WTC11 (cell line): ENCODE data around the gene USP20. TPM values are rescaled to one million over a fixed set of nuclear protein-coding genes. Genes with fewer than 3 reads are reported as not detected.
"Not testable (repeated sequence)": the region's sequence is repeated elsewhere in the genome, so short reads cannot be mapped to it uniquely, and the experiment has no call there.

ENCODE experiments used
- ATAC-seq: fragments of 200-7000 bp; cut with Tn5 transposase; 2 replicates; pipeline ENCODE4 v1.10.0; 2021; ENCODE audit warnings: mild to moderate bottlenecking, moderate library complexity
- CTCF ChIA-PET: fragments of 300-600 bp; sonication (Branson Sonifier 250); formaldehyde crosslinking; loops from one replicate; lab custom pipeline; 2021; ENCODE audit warnings: antibody characterized with exemption; lab: Charles Lee
- POLR2A ChIA-PET: fragments of 350-600 bp; sonication (Branson Sonifier 250); formaldehyde crosslinking; loops from one replicate; lab custom pipeline; 2021; ENCODE audit warnings: antibody characterized with exemption; lab: Charles Lee
- DNase-seq: peaks from one replicate; pipeline ENCODE4 v3.0.0; 2021; ENCODE audit warnings: low spot score
- H3K27ac Mint-ChIP-seq: 2 replicates; pipeline ENCODE4 v1.8.0; 2021; ENCODE audit warnings: mixed read lengths
- H3K27me3 Mint-ChIP-seq: 2 replicates; pipeline ENCODE4 v1.8.0; 2021; ENCODE audit warnings: low read depth, mild to moderate bottlenecking, moderate library complexity, mixed read lengths
- H3K36me3 Mint-ChIP-seq: 2 replicates; pipeline ENCODE4 v1.8.0; 2021; ENCODE audit warnings: mixed read lengths
- H3K4me1 Mint-ChIP-seq: 2 replicates; pipeline ENCODE4 v1.8.0; 2022; ENCODE audit warnings: mixed read lengths
- H3K4me3 Mint-ChIP-seq: 2 replicates; pipeline ENCODE4 v1.8.0; 2021; ENCODE audit warnings: mild to moderate bottlenecking, moderate library complexity, mixed read lengths
- H3K9me3 Mint-ChIP-seq: 2 replicates; pipeline ENCODE4 v1.8.0; 2021; ENCODE audit warnings: mixed read lengths
- ETV6 ChIP-seq: sonication (generic); formaldehyde crosslinking; IDR thresholded peaks from 2 replicates; pipeline ENCODE4 v1.8.1; 2022; ENCODE audit warnings: mild to moderate bottlenecking, missing genetic modification reagents
- FOXJ3 ChIP-seq: sonication (generic); formaldehyde crosslinking; IDR thresholded peaks from 2 replicates; pipeline ENCODE4 v1.9.0; 2021; ENCODE audit warnings: missing genetic modification reagents, mild to moderate bottlenecking, borderline replicate concordance
- FOXP1 ChIP-seq: sonication (generic); formaldehyde crosslinking; IDR thresholded peaks from 2 replicates; pipeline ENCODE4 v1.8.0; 2022; ENCODE audit warnings: missing genetic modification reagents, mild to moderate bottlenecking, moderate library complexity, borderline replicate concordance
- GTF2I ChIP-seq: fragments of 250-450 bp; sonication (Bioruptor Pico); conservative IDR thresholded peaks from 2 replicates; pipeline ENCODE4 v1.4.0; 2021; ENCODE audit warnings: mild to moderate bottlenecking
- NR1H2 ChIP-seq: sonication (generic); formaldehyde crosslinking; IDR thresholded peaks from 2 replicates; pipeline ENCODE4 v1.9.0; 2021; ENCODE audit warnings: mild to moderate bottlenecking, moderate library complexity, missing genetic modification reagents
- PREB ChIP-seq: sonication (generic); formaldehyde crosslinking; IDR thresholded peaks from 2 replicates; pipeline ENCODE4 v1.8.1; 2022; ENCODE audit warnings: mild to moderate bottlenecking, missing genetic modification reagents, moderate library complexity, borderline replicate concordance
- SMAD3 ChIP-seq: sonication (generic); formaldehyde crosslinking; IDR thresholded peaks from 2 replicates; pipeline ENCODE4 v1.8.0; 2022; ENCODE audit warnings: missing genetic modification reagents, mild to moderate bottlenecking, borderline replicate concordance
- ZNF121 ChIP-seq: sonication (generic); formaldehyde crosslinking; IDR thresholded peaks from 2 replicates; pipeline ENCODE4 v1.8.0; 2023; ENCODE audit warnings: missing genetic modification reagents
- ZNF219 ChIP-seq: sonication (generic); formaldehyde crosslinking; IDR thresholded peaks from 2 replicates; pipeline ENCODE4 v1.8.0; 2023; ENCODE audit warnings: missing genetic modification reagents, mild to moderate bottlenecking, borderline replicate concordance
- ZNF317 ChIP-seq: sonication (generic); formaldehyde crosslinking; IDR thresholded peaks from 2 replicates; pipeline ENCODE4 v1.8.1; 2023; ENCODE audit warnings: low read depth, mild to moderate bottlenecking, moderate library complexity, missing genetic modification reagents, borderline replicate concordance
- ZNF416 ChIP-seq: fragments of 250-450 bp; sonication (Bioruptor Pico); IDR thresholded peaks from 2 replicates; pipeline ENCODE4 v1.9.0; 2021; ENCODE audit warnings: mild to moderate bottlenecking, inconsistent platforms
- total RNA-seq: library from RNA; stranded (reverse); gene quantifications from 3 replicates; pipeline ENCODE4 v1.2.3, GENCODE V29; 2021
- TF ChIP-seq, protein P1 (sequence below): sonication (generic); formaldehyde crosslinking; IDR thresholded peaks from 2 replicates; pipeline ENCODE4 v1.8.1; 2023; ENCODE audit warnings: mild to moderate bottlenecking, missing genetic modification reagents, borderline replicate concordance
- TF ChIP-seq, protein P2 (sequence below): sonication (generic); formaldehyde crosslinking; IDR thresholded peaks from 2 replicates; pipeline ENCODE4 v1.8.0; 2023; ENCODE audit warnings: mild to moderate bottlenecking, missing genetic modification reagents
- TF ChIP-seq, protein P3 (sequence below): fragments of 250-450 bp; sonication (Bioruptor Pico); IDR thresholded peaks from 2 replicates; pipeline ENCODE4 v1.9.0; 2021; ENCODE audit warnings: mild to moderate bottlenecking
- TF ChIP-seq, protein P4 (sequence below): sonication (generic); formaldehyde crosslinking; IDR thresholded peaks from 2 replicates; pipeline ENCODE4 v1.8.1; 2022; ENCODE audit warnings: low read depth, missing genetic modification reagents, borderline replicate concordance

USP20 gene
- total RNA-seq, 1 experiment from 2014 or later, result 29.3 TPM

DNA sequence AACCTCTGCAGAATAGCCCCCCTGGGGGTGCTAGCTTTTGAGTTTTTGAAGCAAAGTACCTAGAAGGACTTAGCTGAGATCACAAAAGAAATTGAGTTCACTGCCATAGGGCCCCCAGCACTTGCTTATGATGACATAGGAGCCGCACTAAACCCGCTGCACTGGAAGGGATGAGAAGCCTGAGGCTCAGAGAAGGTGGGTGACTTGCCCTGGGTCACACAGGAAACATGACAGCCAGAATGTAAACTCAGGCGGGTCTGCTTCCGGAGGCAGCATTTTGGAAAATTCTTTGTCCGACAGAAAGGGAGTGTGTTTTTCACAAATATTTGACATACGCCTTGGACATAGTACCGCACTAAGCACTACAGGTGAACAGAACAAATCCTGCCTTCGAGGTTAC is 40.7 kb upstream of the USP20 start (continued):
- TF ChIP-seq GTF2I (CRISPR knock-in tag) (no peak), SMAD3 (CRISPR knock-in tag) (no peak), FOXJ3 (CRISPR knock-in tag) (no peak), ZNF317 (no peak), ZNF416 (CRISPR knock-in tag) (no peak)
- TF ChIP-seq, protein P1, sequence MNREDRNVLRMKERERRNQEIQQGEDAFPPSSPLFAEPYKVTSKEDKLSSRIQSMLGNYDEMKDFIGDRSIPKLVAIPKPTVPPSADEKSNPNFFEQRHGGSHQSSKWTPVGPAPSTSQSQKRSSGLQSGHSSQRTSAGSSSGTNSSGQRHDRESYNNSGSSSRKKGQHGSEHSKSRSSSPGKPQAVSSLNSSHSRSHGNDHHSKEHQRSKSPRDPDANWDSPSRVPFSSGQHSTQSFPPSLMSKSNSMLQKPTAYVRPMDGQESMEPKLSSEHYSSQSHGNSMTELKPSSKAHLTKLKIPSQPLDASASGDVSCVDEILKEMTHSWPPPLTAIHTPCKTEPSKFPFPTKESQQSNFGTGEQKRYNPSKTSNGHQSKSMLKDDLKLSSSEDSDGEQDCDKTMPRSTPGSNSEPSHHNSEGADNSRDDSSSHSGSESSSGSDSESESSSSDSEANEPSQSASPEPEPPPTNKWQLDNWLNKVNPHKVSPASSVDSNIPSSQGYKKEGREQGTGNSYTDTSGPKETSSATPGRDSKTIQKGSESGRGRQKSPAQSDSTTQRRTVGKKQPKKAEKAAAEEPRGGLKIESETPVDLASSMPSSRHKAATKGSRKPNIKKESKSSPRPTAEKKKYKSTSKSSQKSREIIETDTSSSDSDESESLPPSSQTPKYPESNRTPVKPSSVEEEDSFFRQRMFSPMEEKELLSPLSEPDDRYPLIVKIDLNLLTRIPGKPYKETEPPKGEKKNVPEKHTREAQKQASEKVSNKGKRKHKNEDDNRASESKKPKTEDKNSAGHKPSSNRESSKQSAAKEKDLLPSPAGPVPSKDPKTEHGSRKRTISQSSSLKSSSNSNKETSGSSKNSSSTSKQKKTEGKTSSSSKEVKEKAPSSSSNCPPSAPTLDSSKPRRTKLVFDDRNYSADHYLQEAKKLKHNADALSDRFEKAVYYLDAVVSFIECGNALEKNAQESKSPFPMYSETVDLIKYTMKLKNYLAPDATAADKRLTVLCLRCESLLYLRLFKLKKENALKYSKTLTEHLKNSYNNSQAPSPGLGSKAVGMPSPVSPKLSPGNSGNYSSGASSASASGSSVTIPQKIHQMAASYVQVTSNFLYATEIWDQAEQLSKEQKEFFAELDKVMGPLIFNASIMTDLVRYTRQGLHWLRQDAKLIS (CRISPR knock-in tag), result no peak
- TF ChIP-seq, protein P2, sequence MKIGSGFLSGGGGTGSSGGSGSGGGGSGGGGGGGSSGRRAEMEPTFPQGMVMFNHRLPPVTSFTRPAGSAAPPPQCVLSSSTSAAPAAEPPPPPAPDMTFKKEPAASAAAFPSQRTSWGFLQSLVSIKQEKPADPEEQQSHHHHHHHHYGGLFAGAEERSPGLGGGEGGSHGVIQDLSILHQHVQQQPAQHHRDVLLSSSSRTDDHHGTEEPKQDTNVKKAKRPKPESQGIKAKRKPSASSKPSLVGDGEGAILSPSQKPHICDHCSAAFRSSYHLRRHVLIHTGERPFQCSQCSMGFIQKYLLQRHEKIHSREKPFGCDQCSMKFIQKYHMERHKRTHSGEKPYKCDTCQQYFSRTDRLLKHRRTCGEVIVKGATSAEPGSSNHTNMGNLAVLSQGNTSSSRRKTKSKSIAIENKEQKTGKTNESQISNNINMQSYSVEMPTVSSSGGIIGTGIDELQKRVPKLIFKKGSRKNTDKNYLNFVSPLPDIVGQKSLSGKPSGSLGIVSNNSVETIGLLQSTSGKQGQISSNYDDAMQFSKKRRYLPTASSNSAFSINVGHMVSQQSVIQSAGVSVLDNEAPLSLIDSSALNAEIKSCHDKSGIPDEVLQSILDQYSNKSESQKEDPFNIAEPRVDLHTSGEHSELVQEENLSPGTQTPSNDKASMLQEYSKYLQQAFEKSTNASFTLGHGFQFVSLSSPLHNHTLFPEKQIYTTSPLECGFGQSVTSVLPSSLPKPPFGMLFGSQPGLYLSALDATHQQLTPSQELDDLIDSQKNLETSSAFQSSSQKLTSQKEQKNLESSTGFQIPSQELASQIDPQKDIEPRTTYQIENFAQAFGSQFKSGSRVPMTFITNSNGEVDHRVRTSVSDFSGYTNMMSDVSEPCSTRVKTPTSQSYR (CRISPR knock-in tag), result no peak
- TF ChIP-seq, protein P3, sequence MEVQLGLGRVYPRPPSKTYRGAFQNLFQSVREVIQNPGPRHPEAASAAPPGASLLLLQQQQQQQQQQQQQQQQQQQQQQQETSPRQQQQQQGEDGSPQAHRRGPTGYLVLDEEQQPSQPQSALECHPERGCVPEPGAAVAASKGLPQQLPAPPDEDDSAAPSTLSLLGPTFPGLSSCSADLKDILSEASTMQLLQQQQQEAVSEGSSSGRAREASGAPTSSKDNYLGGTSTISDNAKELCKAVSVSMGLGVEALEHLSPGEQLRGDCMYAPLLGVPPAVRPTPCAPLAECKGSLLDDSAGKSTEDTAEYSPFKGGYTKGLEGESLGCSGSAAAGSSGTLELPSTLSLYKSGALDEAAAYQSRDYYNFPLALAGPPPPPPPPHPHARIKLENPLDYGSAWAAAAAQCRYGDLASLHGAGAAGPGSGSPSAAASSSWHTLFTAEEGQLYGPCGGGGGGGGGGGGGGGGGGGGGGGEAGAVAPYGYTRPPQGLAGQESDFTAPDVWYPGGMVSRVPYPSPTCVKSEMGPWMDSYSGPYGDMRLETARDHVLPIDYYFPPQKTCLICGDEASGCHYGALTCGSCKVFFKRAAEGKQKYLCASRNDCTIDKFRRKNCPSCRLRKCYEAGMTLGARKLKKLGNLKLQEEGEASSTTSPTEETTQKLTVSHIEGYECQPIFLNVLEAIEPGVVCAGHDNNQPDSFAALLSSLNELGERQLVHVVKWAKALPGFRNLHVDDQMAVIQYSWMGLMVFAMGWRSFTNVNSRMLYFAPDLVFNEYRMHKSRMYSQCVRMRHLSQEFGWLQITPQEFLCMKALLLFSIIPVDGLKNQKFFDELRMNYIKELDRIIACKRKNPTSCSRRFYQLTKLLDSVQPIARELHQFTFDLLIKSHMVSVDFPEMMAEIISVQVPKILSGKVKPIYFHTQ (CRISPR knock-in tag), result no peak

DNA sequence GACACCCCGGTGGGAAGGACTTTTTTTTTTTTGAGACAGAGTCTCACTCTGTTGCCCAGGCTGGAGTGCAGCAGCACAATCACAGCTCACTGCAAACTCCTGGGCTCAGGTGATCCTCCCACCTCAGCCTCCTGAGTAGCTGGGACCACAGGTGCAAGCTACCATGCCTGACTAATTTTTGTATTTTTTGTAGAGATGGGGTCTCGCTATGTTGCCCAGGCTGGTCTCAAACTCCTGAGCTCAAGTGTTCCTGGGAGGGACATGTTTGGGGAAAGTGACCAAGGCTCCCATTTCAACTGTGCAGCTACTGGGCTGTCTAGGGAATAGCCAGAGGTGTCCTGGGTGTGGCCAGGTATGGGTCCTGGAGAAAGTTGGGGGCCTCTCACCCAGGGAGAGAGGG is 39.2 kb upstream of the USP20 start:
- H3K4me1 Mint-ChIP-seq, H3K4me3 Mint-ChIP-seq, POLR2A ChIA-PET, H3K36me3 Mint-ChIP-seq, H3K9me3 Mint-ChIP-seq, ATAC-seq, H3K27me3 Mint-ChIP-seq, H3K27ac Mint-ChIP-seq, DNase-seq: not testable (repeated sequence)
- TF ChIP-seq ZNF121, result peak; percentile 46; the same call in 1 of the 2 replicates
- CTCF ChIA-PET, result interaction anchor here (0.7 to 1.1 kb wide), 3 partner anchors 15 to 69 kb away, joined by 3 to 5 read pairs (median 3); no protein-coding TSS in a partner anchor

DNA sequence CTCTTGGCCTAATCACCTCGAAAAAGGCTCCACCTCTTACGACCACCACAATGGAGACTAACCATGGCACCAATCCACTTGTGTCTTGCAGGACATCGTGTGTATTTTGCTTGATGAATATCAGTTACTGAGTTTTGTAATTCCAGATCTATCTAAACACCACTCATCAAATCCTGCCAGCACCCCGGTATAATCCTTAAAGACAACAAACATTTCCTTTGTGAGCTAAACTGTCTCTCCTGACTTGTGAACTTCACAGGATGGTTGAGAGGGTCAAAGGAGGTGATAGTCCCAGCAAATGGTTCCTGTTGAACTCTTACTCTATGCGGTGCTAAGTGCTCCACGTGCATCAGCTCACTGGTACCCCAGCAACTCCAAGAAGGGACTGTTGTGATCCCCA is 36.3 kb upstream of the USP20 start:
- ChIA-PET POLR2A (no interaction called here), CTCF (interaction anchor here (0.8 kb wide), 1 partner anchor 9 kb away, joined by 3 read pairs; no protein-coding TSS in a partner anchor)
- no peak for DNase-seq

More for the DNA sequence above, 36.3 kb upstream of the USP20 start:
- Mint-ChIP-seq H3K4me1 (peaks cover 2% of the 10 kb centered on the region), H3K27me3 (0 out of 2 replicates have a peak, but pooled peaks cover 6% of the 10 kb centered on the region), H3K27ac (no peak overlapping the region), H3K4me3 (no peak overlapping the region), H3K36me3 (peaks cover 1% of the 10 kb centered on the region; the same call in 1 of the 2 replicates), H3K9me3 (no peaks in the 10 kb centered on the region)
- TF ChIP-seq, protein P4, sequence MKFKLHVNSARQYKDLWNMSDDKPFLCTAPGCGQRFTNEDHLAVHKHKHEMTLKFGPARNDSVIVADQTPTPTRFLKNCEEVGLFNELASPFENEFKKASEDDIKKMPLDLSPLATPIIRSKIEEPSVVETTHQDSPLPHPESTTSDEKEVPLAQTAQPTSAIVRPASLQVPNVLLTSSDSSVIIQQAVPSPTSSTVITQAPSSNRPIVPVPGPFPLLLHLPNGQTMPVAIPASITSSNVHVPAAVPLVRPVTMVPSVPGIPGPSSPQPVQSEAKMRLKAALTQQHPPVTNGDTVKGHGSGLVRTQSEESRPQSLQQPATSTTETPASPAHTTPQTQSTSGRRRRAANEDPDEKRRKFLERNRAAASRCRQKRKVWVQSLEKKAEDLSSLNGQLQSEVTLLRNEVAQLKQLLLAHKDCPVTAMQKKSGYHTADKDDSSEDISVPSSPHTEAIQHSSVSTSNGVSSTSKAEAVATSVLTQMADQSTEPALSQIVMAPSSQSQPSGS (CRISPR knock-in tag), result no peak
- TF ChIP-seq NR1H2 (CRISPR knock-in tag), result no peak
- no peak for TF ChIP-seq FOXP1 (CRISPR knock-in tag)
- no peak for TF ChIP-seq PREB (CRISPR knock-in tag)
- TF ChIP-seq ETV6, result no peak
- TF ChIP-seq ZNF219 (CRISPR knock-in tag), result no peak
- no peak for TF ChIP-seq GTF2I (CRISPR knock-in tag)
- ATAC-seq, result no peak
